Posterior cingulate gyrus (tissue), 11 donors: ENCODE results near the gene PLEKHA7.
"Not testable (repeated sequence)": the region's sequence is repeated elsewhere in the genome, so short reads cannot be mapped to it uniquely, and the experiment has no call there.

Experiments
- DNase-seq, 10 donors: peaks; one replicate each; pipeline versions ENCODE4 v3.0.0 to v3.0.0-alpha.2; 2020 to 2021; ENCODE audit warnings: mixed read lengths in 3 of 10
- intact Hi-C: fragments of 100-400 bp; cut with DNase I; formaldehyde crosslinking; loops from one replicate; pipeline ENCODE4 v1.15.1; 2023

PLEKHA7 gene

DNA sequence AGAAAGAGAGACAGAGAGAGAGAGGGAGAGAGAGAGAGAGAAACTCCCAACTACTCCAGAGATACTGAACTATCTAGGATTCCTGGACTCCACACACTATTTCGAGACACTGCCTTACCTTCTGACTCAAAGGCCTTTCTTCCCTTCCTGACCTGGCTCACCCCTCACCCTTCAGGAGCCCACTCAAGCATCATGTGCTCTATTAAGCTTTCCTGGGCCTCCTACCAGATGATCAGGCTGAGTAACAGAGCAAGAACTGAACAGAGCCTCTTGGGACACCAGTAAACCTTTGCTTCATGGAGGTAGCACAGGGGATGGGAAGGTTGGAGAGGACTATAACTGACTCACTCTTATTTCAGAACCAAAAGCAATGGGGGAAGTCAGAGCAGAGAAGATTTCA is 31.4 kb downstream of the PLEKHA7 start:
- intact Hi-C loops = no loop called here
- DNase-seq = no peak

- intact Hi-C loops = no loop called here
- peak in 2 of 10 donors; percentile 24 to 75 for DNase-seq
These were observed 31.9 kb downstream of the PLEKHA7 start for GRCh38 chr11:16982256-16982671.

DNA sequence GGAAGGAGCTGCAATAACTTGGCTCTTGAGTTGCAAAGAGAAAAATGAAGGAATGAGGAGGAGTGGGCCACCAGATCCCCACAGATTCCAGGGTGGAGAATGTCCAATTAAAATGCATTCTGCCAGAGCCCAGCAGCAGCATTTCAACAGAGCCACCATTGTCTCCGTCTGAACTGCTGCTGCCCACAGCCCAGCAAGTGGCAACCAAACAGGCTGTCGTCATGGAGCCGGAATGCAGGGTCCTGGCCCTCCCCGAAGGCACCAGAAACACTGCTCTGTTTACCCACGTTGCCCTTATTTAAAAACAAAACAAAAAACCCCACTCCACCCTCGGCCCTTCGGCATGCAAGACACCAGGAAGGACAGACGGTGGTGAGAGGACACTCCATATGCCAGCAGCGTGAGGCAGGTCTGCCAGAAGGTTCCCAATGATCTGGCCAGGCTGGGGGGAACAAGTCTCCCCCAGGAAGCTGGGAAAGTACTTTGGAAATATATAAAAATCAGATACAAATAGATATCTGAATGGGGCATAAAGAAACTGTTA is 32.5 kb downstream of the PLEKHA7 start:
- peak; percentile 58 to 96 (median 71) for DNase-seq

DNA sequence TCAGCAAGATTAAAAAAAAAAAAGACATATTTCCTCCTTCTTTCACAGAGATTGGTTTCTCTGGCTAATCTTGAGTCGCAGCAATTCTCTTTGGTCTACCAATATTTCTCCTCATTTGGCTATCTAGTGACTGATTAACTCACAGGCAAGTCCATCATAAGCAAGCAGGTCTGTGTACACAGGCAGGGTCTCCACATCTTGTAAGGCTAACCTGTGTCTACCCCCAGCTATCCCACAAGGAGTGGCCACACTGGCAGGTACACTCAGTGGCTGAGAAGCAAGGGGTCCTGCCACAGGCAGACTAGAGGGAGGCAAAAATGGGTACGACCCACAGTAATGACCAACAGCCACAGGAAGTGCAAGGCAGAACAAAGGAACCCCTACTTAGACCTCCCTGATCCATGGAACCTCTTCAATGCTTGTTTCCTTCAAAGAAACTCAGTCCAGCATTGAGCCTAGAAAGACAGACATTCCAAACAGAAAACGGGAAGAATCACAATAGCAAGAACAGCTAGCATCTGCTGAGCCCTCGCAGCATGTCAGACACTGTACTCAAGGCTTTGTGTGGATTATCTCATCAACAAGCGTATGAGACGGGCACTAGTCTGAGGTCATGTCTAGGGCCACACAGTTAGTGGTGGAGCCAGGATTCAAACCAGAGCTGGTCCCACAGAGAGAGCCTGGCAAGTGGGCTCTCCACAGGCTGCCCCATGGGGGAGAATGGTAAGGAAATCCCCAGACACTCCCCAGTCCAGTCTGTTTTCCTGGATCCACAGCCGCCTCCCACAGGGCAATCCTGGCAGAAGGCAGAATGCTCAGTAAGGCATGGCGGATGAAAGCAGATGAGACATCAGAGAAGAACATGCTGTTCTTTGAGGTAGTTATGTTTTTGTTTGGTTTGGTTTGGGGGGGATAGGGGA is 34.3 kb downstream of the PLEKHA7 start:
- intact Hi-C loops = no loop called here
- peak in 1 of 10 donors; percentile 50 for DNase-seq

More for the DNA sequence above, 32.5 kb downstream of the PLEKHA7 start:
- intact Hi-C loops = no loop called here

- intact Hi-C loops = no loop called here
- peak in 1 of 10 donors; percentile 2 for DNase-seq
These were observed 36.3 kb downstream of the PLEKHA7 start for GRCh38 chr11:16977994-16978315.

DNA sequence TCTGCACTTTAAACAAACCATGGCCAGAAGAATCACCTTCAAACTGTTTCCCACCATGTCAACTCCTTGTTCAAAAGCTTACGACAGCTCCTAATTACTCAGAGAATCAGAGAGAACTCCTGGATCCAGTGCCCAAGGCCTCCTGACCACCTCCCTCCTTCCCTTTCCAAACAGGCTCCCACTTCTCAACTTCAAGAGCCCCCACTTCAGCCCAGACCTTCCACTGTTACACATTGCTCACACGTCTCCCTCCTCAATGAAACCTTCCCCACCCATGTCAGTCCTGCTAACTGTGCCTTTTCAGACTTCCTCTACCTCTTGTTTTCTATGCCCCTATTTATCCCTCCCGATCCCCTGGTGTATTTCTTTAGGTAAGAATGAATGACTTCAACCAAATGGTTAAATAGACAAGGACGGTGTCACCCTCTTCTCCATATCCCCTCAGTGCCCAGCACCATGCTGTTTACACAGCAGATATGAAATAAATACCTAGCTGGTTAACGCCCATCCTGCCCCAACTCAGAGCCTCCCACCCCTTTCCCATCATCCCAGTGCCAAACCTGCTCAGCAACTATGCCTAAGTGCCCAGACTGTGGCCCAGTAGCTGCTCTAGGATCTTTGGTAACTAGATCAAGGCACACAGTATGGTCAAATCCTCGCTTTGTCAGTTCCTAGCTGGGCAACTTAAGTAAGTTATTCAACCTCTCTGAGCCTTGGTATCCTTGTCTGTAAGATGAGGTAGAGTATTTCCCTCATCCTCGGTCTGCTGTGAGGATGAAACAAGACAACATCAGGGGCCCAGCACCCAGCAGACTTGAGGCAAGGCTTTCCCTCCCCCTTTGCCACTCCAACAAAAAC is 36.8 kb downstream of the PLEKHA7 start:
- peak in 1 of 10 donors; percentile 2 for DNase-seq
- intact Hi-C loops = no loop called here

GRCh38 chr11:16976379-16976778 is 37.8 kb downstream of the PLEKHA7 start:
- intact Hi-C loops = no loop called here
- peak in 1 of 10 donors; percentile 9 for DNase-seq

DNA sequence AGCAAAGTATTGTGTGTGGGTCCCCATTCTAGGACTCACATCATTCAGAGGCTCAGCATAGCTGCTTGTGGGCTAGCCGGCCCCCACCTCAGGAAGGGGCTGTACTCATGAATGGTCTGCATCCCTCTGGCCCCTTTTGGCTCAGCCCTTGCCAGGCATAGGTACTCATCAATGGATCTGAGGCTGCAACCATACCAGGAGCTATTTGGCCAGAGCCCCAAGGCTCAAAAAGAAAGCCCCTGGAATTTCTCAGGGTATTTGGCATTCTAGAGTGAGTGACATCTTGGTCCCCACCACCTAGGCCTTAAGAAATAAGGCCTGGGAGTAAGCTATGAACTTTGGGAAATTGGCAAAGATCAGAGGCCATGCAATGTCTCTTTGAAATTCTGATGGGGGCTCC is 38.3 kb downstream of the PLEKHA7 start:
- intact Hi-C loops = no loop called here
- DNase-seq = peak in 1 of 10 donors; percentile 24

DNA sequence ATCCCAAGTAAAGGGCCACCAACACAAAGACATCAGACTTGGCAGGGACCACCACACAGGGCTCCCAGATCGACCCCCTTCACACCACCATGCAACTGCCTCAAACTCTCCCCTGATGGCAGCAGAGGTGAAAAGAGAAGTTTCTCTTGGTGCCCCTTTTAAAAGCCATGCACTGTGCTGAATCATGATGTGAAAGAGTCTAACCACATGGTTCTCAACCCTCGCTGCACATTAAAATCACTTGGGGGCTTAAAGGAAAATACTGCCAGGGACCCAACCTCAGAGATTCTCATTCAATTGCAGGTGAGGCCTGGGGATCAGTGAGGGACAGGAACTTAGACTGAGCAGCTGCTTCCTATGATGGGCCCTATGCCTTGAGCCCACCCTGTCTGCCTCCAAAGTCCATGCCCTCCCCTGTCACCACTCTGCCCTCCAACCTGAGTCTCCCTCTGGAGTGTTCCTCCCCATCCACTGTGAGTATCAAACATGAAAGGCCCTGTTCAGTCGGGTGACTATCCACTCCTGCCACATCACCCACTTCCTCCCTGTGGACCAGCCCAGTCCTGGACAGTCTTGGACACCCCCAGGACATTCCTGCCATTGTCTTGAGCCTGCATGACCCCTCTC is 40.8 kb downstream of the PLEKHA7 start:
- DNase-seq = peak in 1 of 10 donors; percentile 57
- intact Hi-C loops = no loop called here

DNA sequence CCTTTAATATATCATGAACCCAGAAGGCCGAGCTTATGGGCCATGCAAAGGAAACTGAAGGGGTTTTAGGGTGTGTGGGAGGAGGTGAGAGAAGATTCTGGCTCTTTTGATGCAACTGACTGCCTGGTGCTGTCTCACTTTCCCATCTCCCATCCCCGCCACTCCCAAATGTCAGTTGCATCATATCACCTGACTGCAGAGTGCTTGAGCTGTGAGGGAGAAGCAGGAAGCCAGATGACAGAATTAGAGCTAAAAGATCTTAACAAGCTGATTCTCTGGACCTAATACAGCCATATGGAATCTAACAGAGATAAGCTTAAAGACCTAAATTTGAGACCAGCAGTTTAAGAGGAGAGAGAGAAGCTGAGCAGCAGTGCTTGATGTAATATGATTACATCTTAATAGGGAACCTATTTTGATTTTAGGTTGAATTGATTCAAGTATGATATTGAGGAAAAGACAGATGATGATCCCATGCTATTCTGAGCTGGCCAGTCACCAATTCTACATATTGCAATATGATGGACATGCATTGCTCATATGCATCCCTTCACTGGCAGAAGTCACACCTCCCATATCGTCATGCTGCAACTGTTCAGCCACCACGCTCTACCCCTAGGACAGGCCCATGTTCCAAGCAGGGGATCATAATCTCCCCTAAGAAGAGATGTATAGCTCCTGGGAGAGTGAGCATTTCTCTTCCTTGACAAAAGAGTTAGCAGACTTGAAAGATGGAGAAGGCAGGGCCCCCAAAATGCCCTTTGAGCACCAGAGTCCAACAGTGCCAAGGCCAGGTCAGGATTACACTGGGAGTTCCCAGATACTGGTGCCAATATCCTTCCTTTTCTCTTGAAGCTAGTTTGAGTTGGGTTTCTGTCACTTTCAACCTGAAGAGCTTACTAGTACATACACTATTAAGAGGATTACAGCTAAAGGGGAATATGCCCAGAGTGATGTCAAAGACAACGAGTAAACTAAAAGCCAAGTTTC is 44.9 kb downstream of the PLEKHA7 start:
- intact Hi-C loops = no loop called here
- DNase-seq = peak in 1 of 10 donors; percentile 6

DNA sequence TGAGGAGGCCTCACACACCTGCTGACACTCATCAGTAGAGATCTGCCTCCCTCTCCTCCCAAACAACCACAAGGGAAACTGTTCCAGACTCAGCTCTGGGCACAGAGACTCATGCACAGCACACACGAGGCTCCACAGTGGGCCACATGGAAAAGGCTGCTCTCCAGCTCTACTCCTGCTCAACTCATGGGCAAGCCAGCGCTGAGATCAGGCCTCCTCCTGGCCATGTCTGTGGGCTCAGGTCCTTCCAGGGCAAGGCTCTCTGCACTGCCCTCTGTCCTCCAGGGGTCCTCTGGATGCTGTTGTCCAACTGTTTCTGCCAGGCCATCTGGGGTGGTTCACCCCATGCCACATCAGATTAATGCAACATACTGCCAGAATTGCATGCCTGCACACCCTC is 46.0 kb downstream of the PLEKHA7 start:
- intact Hi-C loops = no loop called here
- DNase-seq = peak in 1 of 10 donors; percentile 40

- intact Hi-C loops = no loop called here
- peak in 1 of 10 donors; percentile 33 for DNase-seq
These were observed 47.1 kb downstream of the PLEKHA7 start for GRCh38 chr11:16966930-16967671.

GRCh38 chr11:16964501-16964900 is 49.7 kb downstream of the PLEKHA7 start:
- intact Hi-C loops = no loop called here
- DNase-seq = peak in 1 of 10 donors; percentile 57

DNA sequence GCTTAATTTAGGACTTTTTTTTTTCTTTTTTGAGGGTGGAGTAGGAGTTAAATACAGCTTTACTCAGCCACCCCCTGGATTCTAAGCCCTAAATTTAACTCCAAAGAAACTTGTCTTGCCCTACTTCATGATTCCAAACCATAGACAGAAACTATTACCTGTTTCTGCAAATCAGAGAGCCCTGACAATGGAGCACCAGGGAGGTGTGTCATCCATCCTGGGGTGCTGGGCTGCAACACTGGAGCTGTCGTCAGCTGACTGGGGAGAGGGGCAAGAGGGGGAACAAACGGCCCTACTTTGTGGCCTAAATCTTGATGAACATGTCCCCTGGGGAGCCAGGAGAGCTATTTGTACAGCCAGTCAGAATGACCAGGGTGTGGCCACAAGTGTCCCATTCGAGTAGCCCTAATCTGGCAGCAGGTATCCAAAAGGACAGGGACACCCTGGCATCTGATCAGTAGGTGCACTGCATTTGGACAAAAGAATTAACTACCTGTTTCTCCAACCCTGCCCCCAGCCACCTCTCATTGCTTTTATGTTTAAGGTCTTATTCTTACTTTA is 50.8 kb downstream of the PLEKHA7 start:
- intact Hi-C loops = no loop called here
- peak in 1 of 10 donors; percentile 24 for DNase-seq

GRCh38 chr11:16962589-16962988 is 51.6 kb downstream of the PLEKHA7 start:
- intact Hi-C loops = not testable (repeated sequence)

DNA sequence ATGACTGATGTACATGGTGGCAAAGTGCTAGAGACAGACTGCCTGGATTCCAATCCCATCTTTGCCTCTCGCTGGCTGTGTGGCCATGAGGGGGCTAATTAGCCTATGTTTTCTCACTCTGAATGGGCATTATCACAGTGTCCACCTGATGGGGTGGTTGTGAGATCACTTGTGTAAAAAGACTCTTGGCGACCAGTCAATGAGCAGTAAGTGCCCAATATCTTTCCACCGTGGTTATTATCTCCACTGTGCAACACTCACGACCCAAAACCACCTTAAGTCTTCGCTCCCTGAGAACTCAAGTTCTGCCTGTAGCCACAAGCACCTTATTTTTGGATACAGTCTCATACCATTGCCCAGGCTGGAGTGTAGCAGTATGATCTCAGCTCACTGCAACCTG is 52.1 kb downstream of the PLEKHA7 start:
- intact Hi-C loops = no loop called here
- no peak for DNase-seq

More at GRCh38 chr11:16962589-16962988, 51.6 kb downstream of the PLEKHA7 start:
- not testable (repeated sequence) for DNase-seq

DNA sequence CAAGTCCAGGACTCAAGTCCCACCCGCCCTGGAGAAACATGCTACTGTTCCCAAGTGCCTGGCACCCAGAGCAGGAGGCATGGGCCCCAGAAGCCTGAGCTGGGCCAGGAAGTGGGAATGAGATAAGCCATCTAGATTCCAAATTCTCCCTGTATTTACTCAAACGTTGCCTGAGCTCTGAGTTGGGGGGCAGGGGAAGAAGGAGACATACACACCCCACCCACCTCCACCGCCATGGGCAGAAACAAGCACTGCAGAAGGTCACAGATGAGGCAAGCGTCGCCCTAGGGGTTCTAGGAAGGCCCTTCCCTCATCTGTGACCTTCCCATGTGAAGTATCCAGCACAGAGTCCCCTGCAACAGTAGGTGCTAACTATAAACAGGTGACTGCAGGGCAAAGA is 54.0 kb downstream of the PLEKHA7 start:
- DNase-seq = no peak
- intact Hi-C loops = no loop called here

GRCh38 chr11:16959602-16960001 is 54.6 kb downstream of the PLEKHA7 start:
- DNase-seq = no peak
- intact Hi-C loops = no loop called here
